Aorta (tissue), 5 donors: ENCODE measurements around the gene LDHA. TPM values are rescaled to one million over a fixed set of nuclear protein-coding genes. Genes with fewer than 3 reads are reported as not detected.

ENCODE experiments used
- ATAC-seq: fragments of 200-7000 bp; cut with Tn5 transposase; one replicate; pipeline ENCODE4 v1.9.1; 2022; ENCODE audit warnings: moderate library complexity; ENCODE audit not compliant: low FRiP score
- DNase-seq, 2 donors: peaks; one replicate each; pipeline ENCODE4 v3.0.0-alpha.2; 2020
- H3K27ac ChIP-seq, 2 donors: one replicate each; pipeline ENCODE4 v1.5.1; 2013; ENCODE audit warnings: low read length in 2 of 2, mild to moderate bottlenecking in 2 of 2, moderate library complexity in 2 of 2, control low read depth in 1 of 2, inconsistent platforms in 1 of 2, low read depth in 1 of 2
- H3K27me3 ChIP-seq, 2 donors: one replicate each; pipeline ENCODE4 v1.6.1; 2013; ENCODE audit warnings: control low read depth in 1 of 2, low read length in 1 of 2, mild to moderate bottlenecking in 1 of 2, moderate library complexity in 1 of 2; ENCODE audit not compliant: insufficient read depth in 2 of 2, control insufficient read depth in 1 of 2
- H3K36me3 ChIP-seq, 2 donors: one replicate each; pipeline ENCODE4 v1.6.1; 2013; ENCODE audit warnings: control low read depth in 1 of 2, low read length in 1 of 2, mild to moderate bottlenecking in 1 of 2; ENCODE audit not compliant: insufficient read depth in 2 of 2, control insufficient read depth in 1 of 2
- H3K4me1 ChIP-seq, 2 donors: one replicate each; pipeline ENCODE4 v1.6.1; 2013; ENCODE audit warnings: low read length in 2 of 2, control low read depth in 1 of 2, mild to moderate bottlenecking in 1 of 2, moderate library complexity in 1 of 2; ENCODE audit not compliant: insufficient read depth in 2 of 2, control insufficient read depth in 1 of 2
- H3K4me3 ChIP-seq, 2 donors: one replicate each; pipeline ENCODE4 v1.5.1; 2013; ENCODE audit warnings: low read length in 2 of 2, control low read depth in 1 of 2, mild to moderate bottlenecking in 1 of 2
- H3K9me3 ChIP-seq: one replicate; pipeline ENCODE4 v1.6.1; 2013; ENCODE audit warnings: mild to moderate bottlenecking, low read length; ENCODE audit not compliant: control insufficient read depth
- WGBS, 2 donors: extraction: QIAGEN DNeasy Blood & Tissue Kit; methylation state at CpG; one replicate each; pipeline ENCODE4 v1.1.7; 2013; 5-methylcytosine and 5-hydroxymethylcytosine counted together
- intact Hi-C, 2 donors: fragments of 100-400 bp; cut with DNase I; formaldehyde crosslinking; loops; one replicate each; pipeline versions ENCODE4 v1.14.2 to v1.15.0; 2022
- polyA plus RNA-seq, 2 donors: library from polyadenylated mRNA; stranded (reverse); fragments of 200-250 nt; gene quantifications; one replicate each; pipeline ENCODE4 v1.2.3, GENCODE V29; 2013
- total RNA-seq, 2 donors: library from RNA; stranded (reverse); fragmentation: NEBNext Ultra II Directional; extraction: Animal tissue kit (Norgen Biotek cat#: 25700); gene quantifications; one replicate each; pipeline ENCODE4 v1.2.1, GENCODE V29; 2021
- donor health status: healthy with polysubstance abuse.
- donor health status: Bipolar disorder and iron deficiency.
- donor health status: DM: no; HTN: no; CAD: no.
- donor health status: DM: no; HTN: no; CAD: no.
- donor health status: DM: yes; HTN: yes; CAD: no.

LDHA gene
- total and polyA plus RNA-seq, 4 donors, result 539 to 591 (median 587) TPM

DNA sequence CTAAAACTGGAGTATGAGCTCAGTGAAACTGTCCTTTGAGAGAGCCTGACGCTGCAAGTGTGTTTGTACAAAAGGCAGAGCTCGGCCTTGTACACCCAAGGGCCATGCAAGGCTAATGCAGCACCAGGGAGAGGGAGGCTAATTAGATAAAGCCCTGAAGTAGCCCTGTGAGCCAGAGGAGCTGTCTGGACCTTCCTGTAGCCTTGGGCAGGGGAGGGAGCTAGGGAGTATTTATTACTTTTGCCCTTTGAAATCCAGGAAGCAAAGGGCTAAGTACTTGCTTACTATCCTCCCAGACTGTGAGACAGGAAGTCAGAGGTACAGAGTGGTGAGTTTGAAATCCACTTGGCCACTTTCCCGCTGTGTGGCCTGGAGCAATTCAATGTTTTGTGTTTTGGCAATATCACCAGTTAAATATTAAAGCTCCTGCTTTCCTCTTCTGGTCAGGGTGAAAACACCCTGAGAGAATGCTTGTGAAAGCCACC is 10.2 kb upstream of the LDHA start:
- intact Hi-C loops, result loop anchor here in 1 of 2 donors (1.0 kb wide), 1 partner anchor 10 kb away; the partner anchor contains the start of gene LDHA
- Histone ChIP-seq H3K27me3 (no peaks in the 10 kb centered on the region), H3K27ac (peak overlapping the region; percentile 92 to 100), H3K4me3 (no peak overlapping the region), H3K9me3 (no peaks in the 10 kb centered on the region), H3K4me1 (no peaks in the 10 kb centered on the region), H3K36me3 (no peaks in the 10 kb centered on the region)
- ATAC-seq (peak; percentile 73), DNase-seq (peak in 1 of 2 donors; percentile 73)
- 1 to 2% methylated on average over 3 of the region's 3 CpGs for WGBS, 2 donors

DNA sequence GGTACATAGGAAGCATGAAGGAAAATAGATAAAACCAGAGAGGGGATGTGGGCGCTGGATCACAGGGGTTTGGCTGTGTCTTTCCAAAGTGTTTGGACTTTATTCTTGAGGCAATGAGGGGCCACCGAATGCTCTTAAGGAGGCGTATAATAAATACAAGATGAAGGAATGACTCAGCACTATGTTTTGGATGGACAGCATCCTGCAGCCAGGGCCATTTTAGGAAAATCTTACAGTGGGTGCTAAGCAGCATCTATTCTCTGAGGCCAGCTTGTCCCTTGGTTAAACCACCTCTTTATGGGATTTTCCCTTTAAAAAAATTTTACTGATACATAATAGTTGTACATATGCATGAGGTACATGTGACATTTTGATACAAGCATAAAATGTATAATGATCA is 4.3 kb upstream of the LDHA start:
- intact Hi-C loops, result loop anchor here in 1 of 2 donors (10.0 kb wide), 1 partner anchor 145 kb away; the partner anchor contains the start of gene SAA2
- Histone ChIP-seq H3K4me1 (no peaks in the 10 kb centered on the region), H3K27ac (no peak overlapping the region), H3K4me3 (no peak overlapping the region), H3K27me3 (no peaks in the 10 kb centered on the region), H3K36me3 (no peaks in the 10 kb centered on the region), H3K9me3 (no peaks in the 10 kb centered on the region)
- DNase-seq, result no peak
- ATAC-seq, result no peak
- 90 to 91% methylated on average over 3 of the region's 3 CpGs for WGBS, 2 donors

DNA sequence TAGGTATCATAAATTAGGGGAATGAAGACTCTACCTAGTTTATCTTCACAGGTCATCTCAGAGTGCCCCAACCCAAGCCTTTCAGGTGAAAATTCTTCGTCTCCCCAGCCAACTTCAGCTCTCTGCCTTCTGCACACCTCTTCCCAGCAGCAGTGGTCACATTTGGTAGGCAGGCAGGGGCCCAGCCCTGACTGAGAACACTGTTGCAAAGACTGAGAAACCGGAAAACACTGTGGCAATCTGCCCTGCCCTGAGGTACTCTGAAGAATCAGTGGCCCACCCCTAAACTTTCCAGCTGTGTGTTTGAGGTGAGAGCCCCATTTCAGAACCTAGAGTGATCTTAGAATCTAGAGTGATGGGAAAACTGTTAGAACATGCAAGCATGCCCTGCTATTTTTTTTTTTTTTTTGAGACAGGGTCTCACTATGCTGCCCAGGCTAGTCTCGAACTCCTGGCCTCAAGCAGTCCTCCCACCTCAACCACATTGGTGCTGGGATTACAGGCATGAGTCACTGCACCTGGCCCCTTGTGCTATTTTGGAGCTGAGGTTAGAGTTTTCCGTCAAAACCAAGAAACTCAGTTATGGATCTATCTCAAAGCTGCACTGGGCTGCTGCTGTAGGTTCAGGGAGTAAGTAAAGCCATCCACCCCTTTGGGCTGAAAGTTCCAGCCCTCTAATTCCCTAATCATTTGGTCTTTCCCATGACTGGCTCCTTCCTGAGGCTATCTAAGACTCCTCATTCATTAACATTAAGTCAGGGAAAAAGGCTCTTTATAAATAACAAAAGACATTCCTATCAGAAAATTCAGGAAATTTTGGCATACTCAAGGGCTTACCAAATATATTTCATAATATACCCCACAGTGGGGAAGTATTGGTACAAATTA is 1.7 kb upstream of the LDHA start:
- H3K36me3 ChIP-seq, result no peaks in the 10 kb centered on the region
- ATAC-seq (no peak), DNase-seq (no peak)
- H3K4me3 ChIP-seq, result no peak overlapping the region
- no peaks in the 10 kb centered on the region for H3K27me3 ChIP-seq
- peak overlapping the region in 1 of 2 donors; percentile 3 for H3K27ac ChIP-seq
- intact Hi-C loops, result loop anchor here in 1 of 2 donors (10.0 kb wide), 1 partner anchor 148 kb away; the partner anchor contains the start of gene SAA2
- 94 to 99% methylated on average over 4 of the region's 4 CpGs for WGBS, 2 donors
- no peaks in the 10 kb centered on the region for H3K9me3 ChIP-seq
- H3K4me1 ChIP-seq, result no peaks in the 10 kb centered on the region

DNA sequence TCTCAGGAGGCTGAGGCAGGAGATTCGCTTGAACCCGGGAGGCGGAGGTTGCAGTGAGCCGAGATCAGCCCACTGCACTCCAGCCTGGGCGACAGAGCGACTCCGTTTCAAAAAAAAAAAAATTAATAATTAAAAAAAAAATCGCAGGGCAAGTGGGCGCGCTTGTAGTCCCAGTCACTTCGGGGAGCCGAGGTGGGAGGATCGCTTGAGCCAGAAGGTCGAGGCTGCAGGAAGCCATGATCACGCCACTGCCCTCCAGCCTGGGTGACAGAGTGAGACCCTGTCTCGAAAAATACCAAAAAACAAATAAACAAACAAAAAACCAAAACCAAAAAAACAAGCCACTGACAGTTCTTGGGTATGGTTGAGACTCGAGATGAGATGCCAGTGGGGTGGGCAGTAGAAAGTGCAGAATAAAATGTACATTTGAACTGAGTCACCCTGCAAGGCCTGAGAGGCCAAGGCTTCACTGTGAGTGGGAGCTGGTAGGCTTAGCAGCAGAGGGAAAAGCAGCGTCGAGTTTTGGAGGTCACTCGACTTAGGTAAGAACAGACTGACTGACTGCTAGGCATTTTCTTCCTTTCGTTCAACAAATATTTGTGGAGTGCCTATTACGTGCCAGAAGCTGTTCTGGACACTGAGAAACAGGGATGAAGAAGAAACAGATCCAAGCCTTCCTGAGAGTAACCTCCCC is 635 bp upstream of the LDHA start:
- ATAC-seq (no peak), DNase-seq (no peak)
- intact Hi-C loops, result loop anchor here in 1 of 2 donors (1.0 to 10.0 kb wide), 4 partner anchors 9 to 149 kb away; partner anchors contain the start of genes GTF2H1, HPS5 and SAA2
- no peak overlapping the region for H3K4me3 ChIP-seq
- WGBS, 2 donors, result 74 to 76% methylated on average over 22 of the region's 22 CpGs
- no peaks in the 10 kb centered on the region for H3K27me3 ChIP-seq
- no peaks in the 10 kb centered on the region for H3K9me3 ChIP-seq
- no peaks in the 10 kb centered on the region for H3K36me3 ChIP-seq
- no peaks in the 10 kb centered on the region for H3K4me1 ChIP-seq
- peak overlapping the region; percentile 58 to 84 for H3K27ac ChIP-seq

DNA sequence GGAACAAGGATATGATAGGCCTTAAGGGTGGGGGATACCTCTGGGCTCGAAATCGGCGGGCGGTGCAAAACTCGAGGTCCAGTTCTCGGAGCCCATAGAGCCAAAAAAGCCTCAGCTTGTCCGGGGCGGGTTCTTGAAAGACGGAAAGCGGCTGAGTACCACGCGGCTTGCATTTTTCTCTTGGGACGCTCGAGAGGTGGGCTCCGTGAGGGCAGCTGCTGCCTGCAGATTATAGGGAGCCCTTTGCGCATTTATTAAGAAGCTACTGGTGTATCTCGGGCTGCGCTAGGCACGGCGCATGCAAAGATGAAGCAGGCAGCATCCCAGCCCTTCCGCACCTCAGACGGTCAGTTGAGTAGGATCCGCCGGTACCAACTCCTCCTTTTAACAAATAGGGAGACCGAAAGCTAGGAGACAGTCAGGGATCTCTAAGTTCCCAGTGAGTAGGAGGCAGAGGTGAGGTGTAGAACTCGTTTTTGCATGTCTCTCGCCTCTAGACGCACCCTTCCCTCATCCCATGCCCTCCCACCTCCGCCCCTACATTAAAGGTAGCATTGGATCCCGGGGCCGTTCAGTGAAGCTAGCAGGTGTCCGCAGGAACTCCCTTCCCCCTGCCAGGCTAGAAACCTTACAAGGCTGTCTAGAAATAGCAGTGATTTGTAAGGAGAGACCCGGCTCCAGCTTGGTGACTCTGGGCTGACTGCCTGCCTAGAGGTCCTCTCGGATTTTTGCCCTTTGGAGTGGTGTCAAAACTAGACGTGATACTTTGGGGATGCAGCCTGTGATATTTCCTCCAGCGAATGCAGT is 768 bp downstream of the LDHA start:
- Histone ChIP-seq H3K27me3 (no peaks in the 10 kb centered on the region), H3K4me1 (no peaks in the 10 kb centered on the region), H3K36me3 (peaks cover 5% of the 10 kb centered on the region in 2 donors), H3K4me3 (peak overlapping the region; percentile 71 to 81), H3K27ac (peak overlapping the region; percentile 20 to 75), H3K9me3 (no peaks in the 10 kb centered on the region)
- intact Hi-C loops, result loop anchor here (1.0 to 10.0 kb wide), 6 partner anchors 11 to 150 kb away; partner anchors contain the start of genes GTF2H1 (in 2 of the 2), HPS5 (in 2 of the 2), SAA2 (in 1 of the 2) and TSG101 (in 1 of the 2)
- ATAC-seq (peak; percentile 0), DNase-seq (no peak)
- 0% methylated on average over 34 to 36 of the region's 36 CpGs for WGBS, 2 donors

DNA sequence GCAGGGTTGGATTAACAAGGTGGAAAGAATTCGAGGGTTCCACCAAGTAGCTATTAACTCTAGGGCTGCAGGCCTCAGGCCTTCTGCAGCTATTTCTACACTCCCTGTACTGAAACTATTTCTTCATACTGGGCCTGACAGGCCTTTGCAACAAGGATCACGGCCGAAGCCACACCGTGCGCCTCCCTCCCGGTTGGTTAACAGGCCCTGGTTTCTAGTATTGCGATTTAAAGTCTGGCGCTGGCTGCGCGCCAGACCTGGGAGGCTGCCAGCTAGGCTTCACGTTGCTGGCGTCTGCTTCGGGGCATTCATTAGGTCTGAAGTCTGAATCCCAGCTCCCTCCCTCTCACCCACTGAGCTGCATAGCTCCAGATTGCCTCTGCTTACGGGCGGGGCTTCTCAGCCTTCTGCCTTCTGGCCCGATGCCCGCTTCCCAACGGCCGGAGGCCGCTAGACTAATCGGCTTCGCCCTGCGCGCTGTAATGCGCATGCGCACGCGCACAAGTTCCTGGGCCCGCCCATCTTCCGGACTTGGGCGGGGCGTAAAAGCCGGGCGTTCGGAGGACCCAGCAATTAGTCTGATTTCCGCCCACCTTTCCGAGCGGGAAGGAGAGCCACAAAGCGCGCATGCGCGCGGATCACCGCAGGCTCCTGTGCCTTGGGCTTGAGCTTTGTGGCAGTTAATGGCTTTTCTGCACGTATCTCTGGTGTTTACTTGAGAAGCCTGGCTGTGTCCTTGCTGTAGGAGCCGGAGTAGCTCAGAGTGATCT is 1.6 kb downstream of the LDHA start:
- intact Hi-C loops, result loop anchor here (2.0 to 10.0 kb wide), 4 partner anchors 74 to 151 kb away; partner anchors contain the start of genes GTF2H1 (in 1 of the 2), HPS5 (in 1 of the 2), SAA2 (in 1 of the 2) and TSG101 (in 1 of the 2)
- H3K27ac ChIP-seq, result peak overlapping the region in 1 of 2 donors; percentile 75
- H3K36me3 ChIP-seq, result peaks cover 6 to 8% of the 10 kb centered on the region in 2 donors
- ATAC-seq (peak; percentile 96), DNase-seq (peak; percentile 99)
- H3K9me3 ChIP-seq, result no peaks in the 10 kb centered on the region
- peak overlapping the region; percentile 71 to 81 for H3K4me3 ChIP-seq
- 0% methylated on average over 46 of the region's 46 CpGs for WGBS, 2 donors
- H3K4me1 ChIP-seq, result no peaks in the 10 kb centered on the region
- H3K27me3 ChIP-seq, result no peaks in the 10 kb centered on the region

DNA sequence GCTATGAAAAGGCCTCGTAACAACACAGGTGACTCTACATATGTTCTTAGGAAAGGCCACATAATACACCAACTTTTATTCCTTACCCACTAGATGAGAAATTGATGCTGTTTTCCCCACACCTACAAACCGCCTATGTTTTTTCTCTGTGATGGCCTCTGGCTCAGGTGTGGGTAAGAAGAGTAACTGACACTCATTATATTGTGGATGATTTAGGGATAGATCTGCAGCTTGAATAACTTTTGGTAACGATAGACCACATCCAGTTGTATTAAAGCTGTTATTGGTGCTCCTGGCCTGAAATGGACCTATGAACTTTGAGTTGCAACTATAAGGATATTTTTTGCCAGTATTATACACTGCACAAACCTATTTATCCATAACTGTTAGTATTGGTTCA is 3.6 kb downstream of the LDHA start:
- ATAC-seq, result no peak
- H3K27me3 ChIP-seq, result no peaks in the 10 kb centered on the region
- H3K36me3 ChIP-seq, result peaks cover 6 to 9% of the 10 kb centered on the region in 2 donors
- H3K27ac ChIP-seq, result no peak overlapping the region
- no peaks in the 10 kb centered on the region for H3K4me1 ChIP-seq
- intact Hi-C loops, result loop anchor here (5.0 to 10.0 kb wide), 3 partner anchors 76 to 153 kb away; partner anchors contain the start of genes GTF2H1 (in 1 of the 2), HPS5 (in 1 of the 2), SAA2 (in 1 of the 2) and TSG101 (in 1 of the 2)
- no peak overlapping the region for H3K4me3 ChIP-seq
- DNase-seq, result no peak
- H3K9me3 ChIP-seq, result no peaks in the 10 kb centered on the region
- WGBS, 2 donors, result 95 to 96% methylated on average over 3 of the region's 3 CpGs
